VCaP (cell line): ENCODE data around the gene RERE.

Experiments used
- H3K27ac ChIP-seq: fragments of 450-650 bp; 2 replicates; pipeline ENCODE4 v1.5.1; 2017
- CTCF ChIP-seq: fragments of 450-650 bp; conservative IDR thresholded peaks from 2 replicates; pipeline ENCODE4 v1.5.1; 2017; ENCODE audit warnings: mild to moderate bottlenecking, moderate library complexity

The RERE gene

DNA sequence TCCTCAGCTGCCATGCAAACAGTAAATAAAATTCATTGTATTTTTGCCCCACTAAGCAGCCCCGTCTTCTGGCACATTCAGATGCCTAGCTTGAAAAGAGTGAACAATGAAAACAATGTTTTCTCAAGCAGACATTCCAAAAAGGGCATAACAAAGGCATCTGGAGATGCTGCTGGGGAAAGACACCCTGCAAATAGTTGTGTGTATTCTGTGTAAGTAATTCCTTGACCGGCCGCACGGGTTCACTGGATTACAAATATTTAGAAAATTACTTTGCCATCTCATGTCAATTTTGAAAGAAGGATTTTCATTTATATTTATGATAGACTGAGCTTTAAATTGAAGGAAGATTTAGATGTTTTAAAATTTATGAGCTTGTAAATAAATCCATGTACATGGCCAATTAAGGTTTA is 357.3 kb downstream of the RERE start:
- H3K27ac ChIP-seq, result peak overlapping the region; percentile 95
- no peak for TF ChIP-seq CTCF

DNA sequence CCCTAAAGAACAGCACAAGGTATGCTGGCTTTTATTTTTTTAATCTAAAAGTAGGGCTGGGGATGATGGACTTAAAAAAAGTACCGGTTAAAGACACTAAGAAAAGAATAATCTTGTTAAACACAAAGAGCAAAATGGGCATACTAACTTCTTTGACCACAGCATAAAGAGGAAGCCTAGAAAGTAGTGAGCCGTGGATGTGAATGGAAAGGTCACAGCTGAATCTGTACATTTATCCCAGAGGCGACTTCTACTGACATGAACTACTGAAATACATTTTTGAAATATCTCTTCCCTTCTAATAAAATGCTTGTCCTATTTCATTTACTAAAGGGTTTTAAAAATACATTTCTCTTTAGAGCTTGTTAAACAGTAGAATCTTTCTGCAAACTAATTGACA is 358.8 kb downstream of the RERE start:
- no peak for TF ChIP-seq CTCF
- H3K27ac ChIP-seq, result no peak overlapping the region

GRCh38 chr1:8457760-8458381 is 359.6 kb downstream of the RERE start:
- TF ChIP-seq CTCF, result no peak
- H3K27ac ChIP-seq, result no peak overlapping the region

- TF ChIP-seq CTCF, result no peak
- no peak overlapping the region for H3K27ac ChIP-seq
Observed at GRCh38 chr1:8456991-8457390, 360.4 kb downstream of the RERE start.

- H3K27ac ChIP-seq, result no peak overlapping the region
- no peak for TF ChIP-seq CTCF
Observed at GRCh38 chr1:8456308-8456912, 361.0 kb downstream of the RERE start.

GRCh38 chr1:8455700-8456307 is 361.6 kb downstream of the RERE start:
- no peak for TF ChIP-seq CTCF
- H3K27ac ChIP-seq, result no peak overlapping the region

- TF ChIP-seq CTCF, result no peak
- H3K27ac ChIP-seq, result peak overlapping the region; percentile 75
Observed at GRCh38 chr1:8450312-8450711, 367.1 kb downstream of the RERE start.
